Suprapubic skin (tissue), 3 donors: ENCODE results near the gene PRL.

Source experiments
- POLR2A ChIP-seq, 2 donors: fragments of 450-650 bp; IDR thresholded peaks; one replicate each; pipeline ENCODE4 v1.6.1; 2017; ENCODE audit warnings: antibody characterized with exemption in 2 of 2, mild to moderate bottlenecking in 2 of 2, moderate library complexity in 2 of 2
- TF ChIP-seq, protein P1 (sequence below), 2 donors: fragments of 200-600 bp in 1 of 2; fragments of 450-650 bp in 1 of 2; sonication (generic) in 1 of 2; IDR thresholded peaks; one replicate each; pipeline ENCODE4 v1.5.1; 2016 to 2019; ENCODE audit warnings: antibody characterized with exemption in 2 of 2, mild to moderate bottlenecking in 1 of 2, moderate library complexity in 1 of 2

DNA sequence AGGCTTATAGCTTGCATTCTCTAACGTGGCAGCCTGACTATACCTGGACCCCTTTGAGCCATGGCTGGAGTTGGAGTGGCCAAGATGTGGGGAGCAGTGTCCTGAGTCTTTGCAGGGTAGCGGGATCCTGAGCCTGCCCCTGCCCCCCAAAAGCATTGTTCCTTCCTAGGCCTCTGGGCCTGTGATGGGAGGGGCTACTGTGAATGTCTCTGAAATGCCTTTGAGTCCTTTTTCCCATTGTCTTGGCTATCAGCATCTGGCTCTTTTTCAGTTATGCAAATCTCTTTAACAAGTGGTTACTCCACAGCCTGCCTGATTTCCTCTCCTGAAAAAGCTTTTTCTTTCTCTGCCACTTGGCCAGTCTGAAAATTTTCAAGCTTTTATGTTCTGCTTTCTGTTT, 17.0 kb upstream of the PRL start:
- TF ChIP-seq, protein P1, sequence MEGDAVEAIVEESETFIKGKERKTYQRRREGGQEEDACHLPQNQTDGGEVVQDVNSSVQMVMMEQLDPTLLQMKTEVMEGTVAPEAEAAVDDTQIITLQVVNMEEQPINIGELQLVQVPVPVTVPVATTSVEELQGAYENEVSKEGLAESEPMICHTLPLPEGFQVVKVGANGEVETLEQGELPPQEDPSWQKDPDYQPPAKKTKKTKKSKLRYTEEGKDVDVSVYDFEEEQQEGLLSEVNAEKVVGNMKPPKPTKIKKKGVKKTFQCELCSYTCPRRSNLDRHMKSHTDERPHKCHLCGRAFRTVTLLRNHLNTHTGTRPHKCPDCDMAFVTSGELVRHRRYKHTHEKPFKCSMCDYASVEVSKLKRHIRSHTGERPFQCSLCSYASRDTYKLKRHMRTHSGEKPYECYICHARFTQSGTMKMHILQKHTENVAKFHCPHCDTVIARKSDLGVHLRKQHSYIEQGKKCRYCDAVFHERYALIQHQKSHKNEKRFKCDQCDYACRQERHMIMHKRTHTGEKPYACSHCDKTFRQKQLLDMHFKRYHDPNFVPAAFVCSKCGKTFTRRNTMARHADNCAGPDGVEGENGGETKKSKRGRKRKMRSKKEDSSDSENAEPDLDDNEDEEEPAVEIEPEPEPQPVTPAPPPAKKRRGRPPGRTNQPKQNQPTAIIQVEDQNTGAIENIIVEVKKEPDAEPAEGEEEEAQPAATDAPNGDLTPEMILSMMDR (IDR thresholded peaks at IDR 0.05), result no peak
- TF ChIP-seq POLR2A (IDR thresholded peaks at IDR 0.05), result no peak
